ENCODE measurements around the gene ADGRG3.

Gene ADGRG3

GRCh38 chr16:57682809-57683635 is 14.9 kb downstream of the ADGRG3 start:
- no peak for DNase-seq

DNA sequence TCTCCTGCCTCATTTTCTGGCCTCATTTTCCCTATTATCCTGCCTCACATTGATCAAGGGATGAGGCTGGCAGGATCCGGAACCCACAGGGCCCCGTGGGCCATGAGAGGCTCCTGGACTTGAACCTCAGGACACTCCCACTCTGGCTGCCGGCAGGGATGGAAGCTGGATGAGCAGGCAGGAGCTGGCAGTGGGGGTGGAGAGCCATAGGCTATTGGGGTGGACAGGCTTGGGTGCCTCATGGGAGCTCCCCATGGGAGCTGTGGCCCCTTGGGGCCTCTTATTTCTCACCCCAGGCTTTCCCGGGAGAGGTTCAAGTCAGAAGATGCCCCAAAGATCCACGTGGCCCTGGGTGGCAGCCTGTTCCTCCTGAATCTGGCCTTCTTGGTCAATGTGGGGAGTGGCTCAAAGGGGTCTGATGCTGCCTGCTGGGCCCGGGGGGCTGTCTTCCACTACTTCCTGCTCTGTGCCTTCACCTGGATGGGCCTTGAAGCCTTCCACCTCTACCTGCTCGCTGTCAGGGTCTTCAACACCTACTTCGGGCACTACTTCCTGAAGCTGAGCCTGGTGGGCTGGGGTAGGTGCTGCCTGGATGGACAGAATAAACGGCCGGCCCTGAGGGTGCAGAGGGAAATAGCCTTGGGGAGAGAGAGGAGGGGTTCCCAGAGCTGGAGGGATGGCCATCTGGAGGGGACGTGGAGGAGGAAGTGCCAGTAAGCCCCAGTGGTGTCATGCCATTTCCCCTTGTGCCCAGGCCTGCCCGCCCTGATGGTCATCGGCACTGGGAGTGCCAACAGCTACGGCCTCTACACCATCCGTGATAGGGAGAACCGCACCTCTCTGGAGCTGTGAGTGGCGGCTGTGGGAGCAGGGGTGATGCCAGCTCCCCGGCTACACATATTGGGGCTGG is 15.8 kb downstream of the ADGRG3 start:
- DNase-seq, result no peak

DNA sequence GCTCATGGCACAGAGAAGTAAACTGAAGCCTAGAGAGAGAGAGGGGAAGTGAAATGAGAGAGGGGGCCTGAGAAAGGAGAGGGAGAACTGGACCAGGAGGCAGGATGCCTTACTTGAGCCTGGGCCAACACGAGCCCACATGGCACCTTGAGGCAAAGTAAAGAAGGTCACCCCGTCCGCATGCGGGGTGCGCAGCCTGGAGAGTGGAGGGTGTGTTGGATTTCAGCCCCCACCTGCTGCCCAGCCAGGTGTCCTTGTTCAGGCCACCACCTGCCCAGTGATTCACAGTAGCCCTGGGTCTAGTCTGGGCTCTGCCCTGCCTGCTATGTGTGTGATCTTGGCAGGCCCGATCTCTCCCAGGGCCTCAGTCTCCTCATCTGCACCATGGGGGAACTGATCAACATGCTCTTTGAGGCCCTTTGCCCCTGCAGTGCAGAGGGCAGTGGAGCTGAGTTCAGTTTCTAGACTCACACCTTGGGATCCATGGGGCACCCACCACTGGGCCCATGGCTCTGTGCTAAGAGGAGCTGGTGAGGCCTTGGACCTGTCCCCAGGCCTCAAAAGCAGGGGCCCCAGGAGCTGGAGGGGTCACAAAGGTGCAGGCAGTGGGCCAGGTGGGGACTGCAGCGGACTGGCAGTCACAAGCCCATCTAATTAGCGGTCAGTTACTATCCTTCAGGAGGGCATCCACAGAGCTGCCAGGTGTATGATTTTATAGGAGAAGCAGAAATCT is 16.7 kb downstream of the ADGRG3 start:
- DNase-seq, result no peak

- no peak for DNase-seq
Measured at GRCh38 chr16:57685633-57686032, 17.5 kb downstream of the ADGRG3 start.

DNA sequence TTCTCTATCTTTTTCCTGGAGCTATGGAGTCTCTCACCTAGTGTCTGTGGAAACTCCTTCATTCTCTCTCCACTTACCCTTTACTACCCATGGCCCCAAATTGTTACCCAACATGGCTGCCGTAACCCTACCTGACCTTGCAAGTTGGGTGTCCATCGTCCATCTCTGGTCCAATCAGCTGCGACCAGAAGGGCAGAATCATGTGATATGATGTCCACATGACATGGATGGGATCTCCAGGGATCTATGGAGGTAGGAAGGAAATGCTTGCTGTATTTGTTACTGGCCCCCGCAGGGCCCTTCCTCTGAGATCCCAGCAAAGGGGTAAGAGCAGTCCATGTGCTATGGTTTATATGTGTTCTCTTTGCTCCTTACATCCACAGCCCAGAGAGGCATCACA is 18.5 kb downstream of the ADGRG3 start:
- no peak for DNase-seq

GRCh38 chr16:57687363-57687929 is 19.3 kb downstream of the ADGRG3 start:
- no peak for DNase-seq

GRCh38 chr16:57688487-57688986 is 20.4 kb downstream of the ADGRG3 start:
- no peak for DNase-seq

DNA sequence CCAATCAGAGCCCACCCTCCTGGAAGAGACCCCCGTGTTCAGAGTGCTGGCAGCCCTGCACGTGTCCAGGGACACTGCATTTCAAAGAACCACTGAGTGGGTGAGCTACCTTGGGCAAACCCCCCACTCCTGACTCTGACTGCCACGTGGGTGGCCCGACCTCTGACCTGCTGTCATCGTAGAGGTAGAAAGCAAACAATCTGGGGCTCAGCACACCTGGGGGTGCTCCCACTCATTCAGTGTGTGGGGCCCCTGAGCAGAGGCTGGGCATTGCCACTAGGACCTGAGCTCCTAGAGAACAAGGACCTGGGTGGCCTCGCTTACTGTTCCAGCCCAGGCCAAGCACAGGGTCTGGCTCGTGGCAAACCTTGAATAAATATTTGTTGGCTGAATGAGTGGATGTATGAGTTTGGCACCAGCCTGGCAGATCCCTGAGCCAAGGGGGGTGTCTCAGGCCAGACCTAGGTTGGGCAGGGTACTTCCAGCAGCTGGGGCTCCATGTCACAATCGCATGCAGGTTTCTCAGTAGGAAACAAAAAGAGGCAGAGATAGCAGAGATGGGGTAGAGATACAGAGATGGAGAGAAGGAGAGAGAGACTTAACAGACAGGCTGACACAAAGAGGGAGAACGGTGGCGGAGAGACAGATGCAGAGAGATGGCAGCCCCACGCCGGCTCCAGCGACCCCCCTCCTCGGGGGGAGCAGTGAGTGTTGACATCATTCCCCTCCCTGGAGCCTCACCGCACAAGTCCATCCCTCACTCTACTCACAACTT is 21.1 kb downstream of the ADGRG3 start:
- no peak for DNase-seq

DNA sequence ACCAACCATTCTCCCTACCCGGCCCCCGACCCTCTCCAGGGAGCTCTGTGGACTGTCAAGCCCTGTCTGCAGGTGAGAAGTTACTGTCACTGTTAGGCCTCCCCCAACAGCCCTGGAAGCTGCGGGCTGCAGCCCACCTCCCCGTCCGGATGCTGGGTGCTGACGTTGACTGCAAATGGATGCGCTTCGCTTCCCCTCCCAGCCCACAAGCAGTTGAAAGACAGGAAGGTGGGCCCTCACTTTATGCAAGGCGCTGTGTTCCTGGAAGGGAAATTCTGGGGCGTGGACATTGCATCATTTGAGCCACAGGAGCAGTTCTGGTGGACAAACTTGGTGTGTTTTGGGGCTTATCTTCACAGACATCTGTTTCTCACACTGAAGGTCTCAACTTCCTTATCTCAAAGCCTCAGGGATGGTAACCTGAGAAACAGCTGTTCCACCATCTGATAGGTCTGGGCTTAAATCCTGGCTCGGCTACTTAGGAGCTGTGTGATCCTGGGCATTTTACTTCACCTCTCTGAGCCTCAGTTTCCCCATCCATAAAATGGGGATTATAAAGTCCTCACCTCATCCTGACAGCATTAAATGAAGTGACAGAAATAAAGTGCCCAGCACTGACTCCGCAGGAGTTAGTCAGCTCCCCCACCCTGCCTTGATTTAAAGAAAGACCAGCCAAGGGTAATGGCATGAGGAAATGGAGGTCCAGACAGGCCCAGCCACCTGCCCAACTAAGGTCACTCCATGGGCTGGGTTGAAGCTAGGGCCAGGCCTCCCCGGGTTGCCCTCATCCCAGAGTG is 21.9 kb downstream of the ADGRG3 start:
- peak; percentile 71 for DNase-seq

DNA sequence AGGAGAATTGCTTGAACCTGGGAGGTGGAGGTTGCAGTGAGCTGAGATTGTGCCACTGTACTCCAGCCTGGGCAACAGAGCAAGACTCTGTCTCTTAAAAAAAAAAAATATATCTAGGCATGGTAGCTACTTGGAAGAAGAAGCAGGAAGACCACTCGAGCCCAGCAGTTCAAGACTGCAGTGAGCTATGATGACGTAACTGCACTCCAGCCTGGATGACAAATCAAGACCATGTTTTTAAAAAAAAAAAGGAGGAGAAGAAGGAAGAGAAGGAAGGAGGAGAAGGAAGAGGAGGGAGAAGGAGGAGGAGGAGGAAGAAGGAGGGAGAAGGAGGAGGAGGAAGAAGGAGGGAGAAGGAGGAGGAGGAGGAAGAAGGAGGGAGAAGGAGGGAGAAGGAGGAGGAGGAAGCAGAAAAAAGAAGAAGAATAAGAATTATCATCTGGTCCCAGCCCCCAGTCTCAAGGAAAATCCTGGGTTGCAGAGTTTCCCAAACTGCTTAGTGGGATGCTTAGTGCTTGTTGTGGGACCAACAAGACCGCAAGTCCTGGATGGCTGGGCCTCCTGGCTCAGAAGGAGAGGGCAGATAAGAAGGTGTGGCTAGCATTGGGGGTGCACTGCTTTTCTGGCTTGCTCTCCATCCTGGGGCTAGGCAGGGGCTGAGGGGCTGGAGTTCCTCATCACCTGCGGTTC is 22.8 kb downstream of the ADGRG3 start:
- no peak for DNase-seq

- no peak for DNase-seq
Measured at GRCh38 chr16:57692636-57693035, 24.5 kb downstream of the ADGRG3 start.

DNA sequence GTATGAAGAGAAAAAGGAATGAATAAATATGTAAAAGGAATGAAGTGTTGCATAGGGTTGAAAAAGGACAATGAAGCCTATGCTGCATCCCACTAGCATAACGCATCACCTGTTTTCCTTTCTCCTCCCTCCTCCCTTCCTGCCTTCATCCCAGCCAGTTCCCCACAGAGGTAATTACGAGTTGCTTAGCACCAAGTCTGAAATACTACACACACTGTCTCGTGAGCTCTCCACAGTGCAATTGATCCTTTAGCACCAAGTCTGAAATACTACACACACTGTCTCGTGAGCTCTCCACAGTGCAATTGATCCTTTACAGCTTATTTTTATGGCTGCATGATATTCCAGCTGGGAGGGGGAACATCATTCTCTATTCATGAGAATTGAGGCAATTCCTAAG is 25.4 kb downstream of the ADGRG3 start:
- no peak for DNase-seq

- DNase-seq, result no peak
Measured at GRCh38 chr16:57694231-57694724, 26.2 kb downstream of the ADGRG3 start.

DNA sequence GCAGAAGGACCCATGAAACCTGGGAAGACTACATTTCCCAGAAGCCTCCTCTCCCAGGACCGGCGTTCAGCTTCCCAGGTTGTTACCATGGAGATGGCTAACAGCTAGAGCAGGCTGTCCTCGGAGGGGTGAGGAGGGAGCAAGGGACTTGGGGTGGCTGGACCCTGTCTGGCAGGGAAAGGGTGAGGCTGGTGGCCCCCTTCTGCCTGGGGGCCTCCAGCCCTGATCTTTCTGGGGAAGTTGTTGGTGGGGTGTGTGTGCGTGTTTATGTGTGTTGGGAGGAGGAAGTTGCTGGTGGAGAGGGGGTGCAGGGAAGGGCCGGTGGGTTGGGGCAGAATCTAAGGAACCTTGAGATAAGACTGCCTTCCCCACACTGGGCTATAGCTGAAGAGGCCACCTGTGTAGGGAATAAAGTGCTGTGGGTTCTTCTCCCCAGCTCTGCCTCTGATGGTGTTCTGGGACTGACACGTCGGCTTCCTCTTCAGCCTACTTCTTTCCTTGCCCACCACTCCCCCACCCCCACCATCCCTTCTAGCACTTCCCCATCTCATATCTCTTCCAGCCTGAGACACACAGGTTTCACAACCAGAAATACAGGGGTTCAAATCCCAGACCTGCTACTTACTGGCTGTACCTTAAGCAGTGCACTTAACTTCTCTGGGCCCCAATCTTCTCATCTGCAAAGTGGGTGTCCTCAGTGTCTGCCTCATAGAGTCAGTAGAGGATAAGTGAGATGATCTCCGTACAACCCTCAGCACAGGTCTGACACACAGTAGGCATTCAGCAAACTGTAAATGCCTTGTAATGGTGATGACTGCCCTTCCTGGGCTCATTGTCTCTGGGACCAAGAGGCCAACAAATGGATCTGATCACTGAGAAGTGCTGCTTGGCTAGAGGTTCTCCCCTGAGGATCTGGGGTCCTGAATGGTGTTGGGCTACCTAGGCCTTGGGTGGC is 26.9 kb downstream of the ADGRG3 start, which contains the start of gene DRC7:
TSS of gene DRC7 (plus strand) at position 82 of the 955 bp plus-strand sequence. CDS start 3,144 bp downstream, outside the sequence.
- DNase-seq, result peak; percentile 63

GRCh38 chr16:57695680-57696069 is 27.6 kb downstream of the ADGRG3 start:
- DNase-seq, result no peak

- no peak for DNase-seq
Measured at GRCh38 chr16:57696240-57696639, 28.1 kb downstream of the ADGRG3 start.

DNA sequence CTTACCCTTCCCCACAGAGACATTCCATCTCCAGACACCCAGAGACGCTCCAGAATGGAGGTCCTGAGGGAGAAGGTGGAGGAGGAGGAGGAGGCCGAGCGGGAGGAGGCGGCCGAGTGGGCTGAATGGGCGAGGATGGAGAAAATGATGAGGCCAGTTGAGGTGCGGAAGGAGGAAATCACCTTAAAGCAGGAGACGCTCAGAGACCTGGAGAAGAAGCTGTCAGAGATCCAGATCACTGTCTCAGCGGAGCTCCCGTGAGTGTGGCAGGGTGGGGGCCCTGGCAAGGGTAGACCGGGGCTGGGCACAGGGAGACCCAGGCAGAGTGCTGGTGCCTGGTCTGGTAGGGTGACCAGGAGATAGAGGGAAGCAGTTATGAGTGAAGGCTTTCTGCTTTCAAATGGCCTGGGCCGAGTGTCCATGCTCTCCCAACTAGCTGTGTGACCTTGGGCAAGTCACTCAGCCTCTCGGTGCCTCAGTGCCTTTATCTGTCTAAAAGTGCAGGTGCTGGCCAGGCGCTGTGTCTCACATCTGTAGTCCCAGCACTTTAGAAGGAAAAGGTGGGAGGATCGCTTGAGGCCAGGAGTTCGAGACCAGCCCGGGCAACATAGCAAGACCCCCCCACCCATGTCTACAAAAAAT is 29.9 kb downstream of the ADGRG3 start:
- no peak for DNase-seq

- DNase-seq, result no peak
Measured at GRCh38 chr16:57698812-57699405, 30.8 kb downstream of the ADGRG3 start.

All from CD4-positive, alpha-beta T cell treated with Interferon gamma for 1 hour (primary cell).